Keratinocyte (primary cell): ENCODE results near the gene UBL5.

ENCODE experiments used
- EZH2 ChIP-seq: IDR thresholded peaks from one replicate; pipeline ENCODE4 v1.6.1; 2012; ENCODE audit warnings: inconsistent platforms, mild to moderate bottlenecking, low read length, moderate library complexity
- TF ChIP-seq, protein P1 (sequence below), 3 experiments: IDR thresholded peaks in 1 of 3; conservative IDR thresholded peaks in 1 of 3; optimal IDR thresholded peaks in 1 of 3; 2 replicates in 2 of 3; 3 replicates in 1 of 3; pipeline versions ENCODE3 to v1.5.1; 2011; ENCODE audit warnings: low read length in 3 of 3, mild to moderate bottlenecking in 3 of 3, moderate library complexity in 2 of 3, control low read depth in 1 of 3, inconsistent platforms in 1 of 3; ENCODE audit not compliant: insufficient read depth in 2 of 3; ENCODE audit errors: extremely low read depth in 1 of 3

DNA sequence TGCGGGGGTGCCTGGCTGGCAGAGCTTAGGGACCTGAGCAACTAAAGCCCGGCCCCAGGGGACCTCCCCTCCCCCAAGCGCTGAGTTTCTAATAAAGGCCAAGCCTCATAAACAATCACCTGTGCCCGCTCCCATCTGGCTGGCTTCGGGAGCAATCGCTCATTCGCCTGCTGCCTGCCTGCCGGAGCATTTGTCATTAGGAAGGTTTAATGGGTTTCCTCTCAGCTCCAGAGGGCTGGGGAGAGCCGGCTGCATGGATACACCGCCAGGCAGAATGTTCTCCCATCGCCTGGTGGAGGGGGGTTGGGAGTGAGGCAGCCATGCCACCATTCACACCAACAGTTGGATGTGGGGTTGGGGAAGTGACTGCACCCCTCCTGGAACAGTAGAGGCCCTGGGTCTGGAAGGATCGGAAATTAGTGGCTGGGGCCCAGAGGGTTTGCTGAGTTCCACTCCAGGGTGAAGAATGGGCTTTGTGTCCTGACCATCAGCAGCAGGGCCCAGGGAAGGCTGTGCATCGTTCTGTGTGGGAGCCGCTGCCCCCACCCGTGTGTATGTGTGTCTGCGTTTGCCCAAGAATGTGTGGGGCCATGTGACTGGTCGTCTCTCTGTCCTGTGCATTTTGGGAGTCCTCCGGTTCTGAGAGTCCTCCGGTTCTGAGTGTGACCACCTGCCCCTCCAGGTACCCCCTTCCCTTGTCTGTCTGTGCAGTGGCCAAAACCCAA is 22.7 kb downstream of the UBL5 start:
- TF ChIP-seq, protein P1, sequence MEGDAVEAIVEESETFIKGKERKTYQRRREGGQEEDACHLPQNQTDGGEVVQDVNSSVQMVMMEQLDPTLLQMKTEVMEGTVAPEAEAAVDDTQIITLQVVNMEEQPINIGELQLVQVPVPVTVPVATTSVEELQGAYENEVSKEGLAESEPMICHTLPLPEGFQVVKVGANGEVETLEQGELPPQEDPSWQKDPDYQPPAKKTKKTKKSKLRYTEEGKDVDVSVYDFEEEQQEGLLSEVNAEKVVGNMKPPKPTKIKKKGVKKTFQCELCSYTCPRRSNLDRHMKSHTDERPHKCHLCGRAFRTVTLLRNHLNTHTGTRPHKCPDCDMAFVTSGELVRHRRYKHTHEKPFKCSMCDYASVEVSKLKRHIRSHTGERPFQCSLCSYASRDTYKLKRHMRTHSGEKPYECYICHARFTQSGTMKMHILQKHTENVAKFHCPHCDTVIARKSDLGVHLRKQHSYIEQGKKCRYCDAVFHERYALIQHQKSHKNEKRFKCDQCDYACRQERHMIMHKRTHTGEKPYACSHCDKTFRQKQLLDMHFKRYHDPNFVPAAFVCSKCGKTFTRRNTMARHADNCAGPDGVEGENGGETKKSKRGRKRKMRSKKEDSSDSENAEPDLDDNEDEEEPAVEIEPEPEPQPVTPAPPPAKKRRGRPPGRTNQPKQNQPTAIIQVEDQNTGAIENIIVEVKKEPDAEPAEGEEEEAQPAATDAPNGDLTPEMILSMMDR (optimal IDR thresholded peaks at IDR 0.05 in 1 of 3, IDR thresholded peaks at IDR 0.05 in 1 of 3, conservative IDR thresholded peaks at IDR 0.05 in 1 of 3; ENCODE audit: extremely low read depth in 1 of 3, insufficient read depth in 2 of 3, low read length in 3 of 3) = no peak
- no peak for TF ChIP-seq EZH2
